Airway epithelial cell (primary cell): ENCODE results near the gene DDX28. TPM values are rescaled to one million over a fixed set of nuclear protein-coding genes. Genes with fewer than 3 reads are reported as not detected.

Experiments
- total RNA-seq: library from RNA; depleted of rRNA; stranded (reverse); fragments of >200 nt; gene quantifications from 2 replicates; pipeline ENCODE4 v1.2.3, GENCODE V29; 2015

DDX28 gene, protein sequence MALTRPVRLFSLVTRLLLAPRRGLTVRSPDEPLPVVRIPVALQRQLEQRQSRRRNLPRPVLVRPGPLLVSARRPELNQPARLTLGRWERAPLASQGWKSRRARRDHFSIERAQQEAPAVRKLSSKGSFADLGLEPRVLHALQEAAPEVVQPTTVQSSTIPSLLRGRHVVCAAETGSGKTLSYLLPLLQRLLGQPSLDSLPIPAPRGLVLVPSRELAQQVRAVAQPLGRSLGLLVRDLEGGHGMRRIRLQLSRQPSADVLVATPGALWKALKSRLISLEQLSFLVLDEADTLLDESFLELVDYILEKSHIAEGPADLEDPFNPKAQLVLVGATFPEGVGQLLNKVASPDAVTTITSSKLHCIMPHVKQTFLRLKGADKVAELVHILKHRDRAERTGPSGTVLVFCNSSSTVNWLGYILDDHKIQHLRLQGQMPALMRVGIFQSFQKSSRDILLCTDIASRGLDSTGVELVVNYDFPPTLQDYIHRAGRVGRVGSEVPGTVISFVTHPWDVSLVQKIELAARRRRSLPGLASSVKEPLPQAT
- 6.5 and 10.6 TPM in 2 replicates for total RNA-seq

DNA sequence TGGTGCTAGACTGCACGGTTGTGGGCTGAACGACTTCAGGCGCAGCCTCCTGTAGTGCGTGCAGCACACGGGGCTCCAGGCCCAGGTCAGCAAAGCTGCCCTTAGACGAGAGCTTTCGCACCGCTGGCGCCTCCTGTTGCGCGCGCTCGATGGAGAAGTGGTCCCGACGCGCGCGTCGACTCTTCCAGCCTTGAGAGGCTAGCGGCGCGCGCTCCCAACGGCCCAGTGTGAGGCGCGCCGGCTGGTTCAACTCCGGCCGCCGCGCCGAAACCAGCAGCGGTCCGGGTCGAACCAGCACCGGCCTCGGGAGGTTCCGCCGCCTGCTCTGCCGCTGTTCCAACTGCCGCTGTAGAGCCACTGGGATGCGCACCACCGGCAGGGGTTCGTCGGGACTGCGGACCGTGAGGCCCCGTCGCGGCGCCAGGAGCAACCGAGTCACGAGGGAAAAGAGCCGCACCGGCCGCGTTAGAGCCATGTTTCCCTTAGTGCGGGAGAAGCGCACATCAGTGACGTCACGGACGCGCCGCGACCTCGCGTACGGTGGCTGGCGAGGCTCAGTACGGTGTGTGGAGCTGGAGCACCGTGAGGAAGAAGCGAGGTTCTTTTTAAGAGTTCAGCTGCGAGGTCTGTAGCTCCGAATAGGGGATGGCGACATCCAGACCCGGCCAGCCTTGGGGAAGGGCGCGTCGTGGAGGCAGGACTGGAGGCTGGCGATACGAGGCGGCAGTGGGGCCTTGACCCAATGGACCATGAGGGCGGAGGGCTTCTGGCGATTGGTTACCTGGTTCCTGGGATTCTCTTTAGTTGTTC lies at the start of gene DDX28, which contains the start of gene DUS2:
Gene DDX28 (minus strand): TSS at position 505 of the 810 bp plus-strand sequence. CDS start 30 bp downstream, at position 475.
Gene DUS2 (plus strand): TSS at position 557 of the 810 bp plus-strand sequence. CDS start 14,740 bp downstream, outside the sequence.

DNA sequence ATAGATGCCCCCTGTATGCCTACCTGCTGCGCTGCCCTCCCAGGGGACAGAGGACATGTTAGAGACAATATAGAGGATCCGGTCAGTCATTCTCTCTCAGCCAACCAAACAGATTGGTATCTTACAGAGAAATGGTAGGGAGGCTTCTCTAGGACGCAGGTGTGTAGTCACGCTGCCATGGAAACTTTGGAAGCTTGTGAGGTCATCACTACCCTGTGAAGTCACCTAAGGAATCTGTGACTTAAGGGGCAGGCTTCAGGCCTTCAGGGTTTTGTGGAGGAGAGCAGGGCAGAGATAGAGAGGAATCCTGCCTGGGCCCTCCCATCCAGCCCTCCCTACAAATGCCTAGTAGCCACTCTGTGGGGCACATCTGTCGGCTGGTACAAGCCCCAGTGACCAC lies 7.4 kb downstream of the DDX28 start, which contains the start of gene DPEP2NB:
Gene DPEP2NB (minus strand): TSS at position 231 of the 400 bp plus-strand sequence. CDS start 141 bp downstream, at position 90.

DNA sequence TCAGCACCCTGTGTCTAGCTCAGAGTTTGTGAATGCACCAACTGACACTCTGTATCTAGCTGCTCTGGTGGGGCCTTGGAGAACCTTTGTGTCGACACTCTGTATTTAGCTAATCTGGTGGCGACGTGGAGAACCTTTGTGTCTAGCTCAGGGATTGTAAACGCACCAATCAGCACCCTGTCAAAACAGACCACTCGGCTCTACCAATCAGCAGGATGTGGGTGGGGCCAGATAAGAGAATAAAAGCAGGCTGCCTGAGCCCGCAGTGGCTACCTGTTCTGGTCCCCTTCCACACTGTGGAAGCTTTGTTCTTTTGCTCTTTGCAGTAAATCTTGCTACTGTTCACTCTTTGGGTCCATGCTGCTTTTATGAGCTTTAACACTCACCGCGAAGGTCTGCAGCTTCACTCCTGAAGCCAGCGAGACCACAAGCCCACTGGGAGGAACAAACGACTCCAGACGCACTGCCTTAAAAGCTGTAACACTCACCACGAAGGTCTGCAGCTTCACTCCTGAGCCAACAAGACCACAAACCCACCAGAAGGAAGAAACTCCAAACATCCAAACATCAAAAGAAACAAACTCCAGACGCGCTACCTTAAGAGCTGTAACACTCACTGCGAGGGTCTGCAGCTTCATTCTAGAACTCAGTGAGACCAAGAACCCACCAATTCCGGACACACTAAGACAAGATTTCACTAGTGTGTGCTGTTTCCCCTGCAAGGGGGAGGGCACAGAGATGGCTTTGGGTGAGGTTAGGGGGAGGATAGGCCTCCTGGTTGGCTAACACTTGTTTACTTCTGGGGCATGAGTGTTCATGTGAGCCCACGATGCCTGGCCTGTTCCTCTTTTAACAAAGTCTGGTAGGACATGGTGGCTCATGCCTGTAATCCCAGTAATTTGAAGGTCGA lies 24.0 kb downstream of the DDX28 start, which contains the start of gene DPEP2:
Gene DPEP2 (minus strand): TSS at position 706 of the 910 bp plus-strand sequence. CDS start 6,272 bp downstream, outside the sequence.

DNA sequence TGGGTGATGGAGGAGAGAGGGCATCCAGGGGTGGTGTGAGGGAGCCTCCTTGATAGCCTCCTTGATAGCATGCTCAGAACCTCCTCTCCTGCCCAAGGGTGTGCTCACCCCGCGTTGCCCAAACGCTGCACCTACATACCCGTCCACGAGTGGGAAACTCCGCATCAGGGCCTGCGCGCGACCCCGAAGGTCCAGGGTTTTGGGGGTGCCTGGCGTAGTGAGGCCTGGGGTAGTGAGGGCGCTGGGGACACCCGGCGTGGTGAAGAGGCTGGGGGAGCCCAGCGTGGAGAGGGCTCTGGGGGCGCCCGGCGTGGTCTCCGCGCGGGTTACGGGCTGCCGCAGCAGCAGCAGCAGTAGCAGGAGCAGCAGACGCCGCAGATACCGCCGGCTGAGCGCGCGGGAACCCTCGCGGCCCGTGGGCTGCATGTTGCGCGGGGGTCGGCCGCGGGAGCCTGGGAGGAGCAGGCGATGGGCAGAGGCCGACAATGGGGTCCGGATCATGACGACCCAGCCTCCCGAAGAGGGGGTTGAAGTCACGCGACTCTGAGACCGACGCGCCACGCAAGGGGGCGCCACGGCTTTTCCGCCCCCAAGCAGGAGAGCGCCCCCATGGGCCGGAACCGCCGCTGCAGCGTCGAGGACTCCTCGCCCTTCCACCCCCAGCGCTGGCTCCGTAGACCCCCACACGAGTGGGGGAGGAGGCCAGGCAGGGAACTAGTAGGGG lies 42.9 kb downstream of the DDX28 start, which contains the start of gene DPEP3:
Gene DPEP3 (minus strand): TSS at position 545 of the 724 bp plus-strand sequence. CDS start 119 bp downstream, at position 426.

Other genes with a start within 250 kb of the DDX28 start
- gene RANBP10, start 216.7 kb downstream of the DDX28 start, total RNA-seq = 4.1 and 5.0 TPM in 2 replicates
- 0.07 and 0.09 TPM in 2 replicates for gene TSNAXIP1, start 216.3 kb downstream of the DDX28 start, total RNA-seq
- 38.4 and 46.5 TPM in 2 replicates for gene THAP11, start 180.9 kb downstream of the DDX28 start, total RNA-seq
- gene NUTF2, start 176.3 kb downstream of the DDX28 start, total RNA-seq = 128 and 387 TPM in 2 replicates
- 20.2 and 23.8 TPM in 2 replicates for gene CENPT, start 175.5 kb downstream of the DDX28 start, total RNA-seq
- gene EDC4, start 150.2 kb downstream of the DDX28 start, total RNA-seq = 46.6 and 50.2 TPM in 2 replicates
- gene NRN1L, start 138.3 kb downstream of the DDX28 start, total RNA-seq = 0.60 TPM in 1 of 2 replicates, not detected in the other
- gene PSKH1, start 130.0 kb downstream of the DDX28 start, total RNA-seq = 6.4 and 10.9 TPM in 2 replicates
- 1.5 TPM in 1 of 2 replicates, not detected in the other for gene CTRL, start 91.4 kb downstream of the DDX28 start, total RNA-seq
- gene PSMB10, start 86.4 kb downstream of the DDX28 start, total RNA-seq = 18.6 and 25.6 TPM in 2 replicates
- gene LCAT, start 79.1 kb downstream of the DDX28 start, total RNA-seq = 3.4 and 7.1 TPM in 2 replicates
- 34.3 and 43.0 TPM in 2 replicates for gene SLC12A4, start 54.6 kb downstream of the DDX28 start, total RNA-seq
- gene DPEP3, start 42.7 kb downstream of the DDX28 start, total RNA-seq = not detected in 2 replicates
- gene DPEP2, start 23.7 kb downstream of the DDX28 start, total RNA-seq = not detected in 2 replicates
- not detected in 2 replicates for gene DPEP2NB, start 7.3 kb downstream of the DDX28 start, total RNA-seq
- 30.4 and 35.0 TPM in 2 replicates for gene DUS2, start 52 bp upstream of the DDX28 start, total RNA-seq
- gene NFATC3, start 62.1 kb upstream of the DDX28 start, total RNA-seq = 11.3 and 14.7 TPM in 2 replicates
- 55.9 and 76.4 TPM in 2 replicates for gene ESRP2, start 212.9 kb upstream of the DDX28 start, total RNA-seq
- 9.8 and 13.8 TPM in 2 replicates for gene PLA2G15, start 222.1 kb upstream of the DDX28 start, total RNA-seq
- gene SLC7A6, start 241.3 kb upstream of the DDX28 start, total RNA-seq = 11.1 and 17.8 TPM in 2 replicates